ENCODE results near the gene MRPS27. TPM values are rescaled to one million over a fixed set of nuclear protein-coding genes. Genes with fewer than 3 reads are reported as not detected.
A peak's percentile ranks its signal among the peaks of the same experiment; 100 is the strongest.

Gene MRPS27
- total RNA-seq, 4 donors from 2014 or later = 45.9 to 214 (median 68.6) TPM

DNA sequence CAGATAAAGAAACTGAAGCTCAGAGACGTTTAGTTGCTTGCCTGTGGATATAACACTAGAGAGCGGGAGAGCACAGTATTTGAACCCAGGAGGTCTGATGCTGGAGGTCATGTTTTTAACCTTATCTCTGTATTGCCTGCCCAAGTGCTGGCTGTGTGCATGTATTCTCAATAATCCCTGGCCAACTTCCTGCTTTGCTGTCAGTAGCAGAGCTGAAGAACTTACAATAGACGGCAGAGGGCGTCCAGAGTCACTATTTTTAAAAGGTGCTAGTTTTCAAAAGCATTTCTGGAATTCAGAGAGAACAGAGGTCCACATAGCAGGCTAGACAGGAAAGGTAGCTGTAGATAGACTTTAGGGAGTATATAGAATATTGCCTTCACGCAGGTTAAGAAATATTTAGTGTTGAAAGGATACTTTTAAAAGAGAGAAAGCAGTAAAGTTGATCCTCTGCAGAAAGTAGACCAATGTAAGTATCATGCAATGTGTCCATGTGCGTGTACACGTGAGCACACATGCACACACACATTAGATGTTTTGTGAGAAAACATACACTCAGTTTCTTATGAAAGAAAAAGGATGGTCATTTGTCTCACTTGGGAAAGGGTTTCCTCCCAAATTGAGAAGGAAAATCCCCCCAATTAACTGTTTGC is 46.4 kb upstream of the MRPS27 start:
- no peaks in the 10 kb centered on the region for H3K27me3 ChIP-seq
- H3K4me1 ChIP-seq = peaks cover 0 to 6% of the 10 kb centered on the region in 2 donors
- intact Hi-C loops (cut with DNase I; ENCODE audit: low total_unique reads) = loop anchor here (10.0 kb wide), 1 partner anchor 158 kb away; no protein-coding TSS in a partner anchor
- TF ChIP-seq, protein P1, sequence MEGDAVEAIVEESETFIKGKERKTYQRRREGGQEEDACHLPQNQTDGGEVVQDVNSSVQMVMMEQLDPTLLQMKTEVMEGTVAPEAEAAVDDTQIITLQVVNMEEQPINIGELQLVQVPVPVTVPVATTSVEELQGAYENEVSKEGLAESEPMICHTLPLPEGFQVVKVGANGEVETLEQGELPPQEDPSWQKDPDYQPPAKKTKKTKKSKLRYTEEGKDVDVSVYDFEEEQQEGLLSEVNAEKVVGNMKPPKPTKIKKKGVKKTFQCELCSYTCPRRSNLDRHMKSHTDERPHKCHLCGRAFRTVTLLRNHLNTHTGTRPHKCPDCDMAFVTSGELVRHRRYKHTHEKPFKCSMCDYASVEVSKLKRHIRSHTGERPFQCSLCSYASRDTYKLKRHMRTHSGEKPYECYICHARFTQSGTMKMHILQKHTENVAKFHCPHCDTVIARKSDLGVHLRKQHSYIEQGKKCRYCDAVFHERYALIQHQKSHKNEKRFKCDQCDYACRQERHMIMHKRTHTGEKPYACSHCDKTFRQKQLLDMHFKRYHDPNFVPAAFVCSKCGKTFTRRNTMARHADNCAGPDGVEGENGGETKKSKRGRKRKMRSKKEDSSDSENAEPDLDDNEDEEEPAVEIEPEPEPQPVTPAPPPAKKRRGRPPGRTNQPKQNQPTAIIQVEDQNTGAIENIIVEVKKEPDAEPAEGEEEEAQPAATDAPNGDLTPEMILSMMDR (IDR thresholded peaks at IDR 0.05) = peak; percentile 81 to 86 (median 83)
- TF ChIP-seq POLR2A (IDR thresholded peaks at IDR 0.05) = no peak
- H3K9me3 ChIP-seq = no peaks in the 10 kb centered on the region
- H3K27ac ChIP-seq = peak overlapping the region in 1 of 2 donors; percentile 59
- H3K36me3 ChIP-seq = no peaks in the 10 kb centered on the region
- peak; percentile 69 to 81 for DNase-seq
- H3K4me3 ChIP-seq = no peak overlapping the region

DNA sequence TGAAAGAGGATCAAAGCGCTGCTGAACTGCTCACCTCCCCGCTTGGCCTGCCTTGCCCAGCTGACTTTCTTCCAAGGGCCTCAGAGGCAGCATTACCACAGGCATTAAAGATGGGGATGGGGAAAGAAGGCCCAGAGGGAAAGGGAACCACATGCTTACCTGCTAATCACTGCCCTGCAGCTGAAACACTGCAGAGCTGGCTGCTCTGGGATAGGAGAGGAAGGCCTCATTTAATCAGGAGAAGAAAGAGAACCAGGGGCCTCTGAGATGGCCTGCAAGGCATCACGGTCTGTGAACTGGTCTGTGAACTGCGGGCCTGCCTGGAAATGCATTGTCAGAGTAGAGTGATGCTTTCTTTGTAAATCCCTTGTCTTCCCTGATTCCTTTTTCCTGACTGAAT is 44.9 kb upstream of the MRPS27 start:
- no peaks in the 10 kb centered on the region for H3K9me3 ChIP-seq
- H3K4me1 ChIP-seq = peaks cover 0 to 6% of the 10 kb centered on the region in 2 donors
- no peaks in the 10 kb centered on the region for H3K27me3 ChIP-seq
- no peaks in the 10 kb centered on the region for H3K36me3 ChIP-seq
- no peak for TF ChIP-seq POLR2A (IDR thresholded peaks at IDR 0.05)
- TF ChIP-seq, protein P1 (IDR thresholded peaks at IDR 0.05) = no peak
- no peak overlapping the region for H3K27ac ChIP-seq
- no peak overlapping the region for H3K4me3 ChIP-seq
- no peak for DNase-seq
- intact Hi-C loops (cut with DNase I; ENCODE audit: low total_unique reads) = loop anchor here (10.0 kb wide), 1 partner anchor 160 kb away; no protein-coding TSS in a partner anchor

DNA sequence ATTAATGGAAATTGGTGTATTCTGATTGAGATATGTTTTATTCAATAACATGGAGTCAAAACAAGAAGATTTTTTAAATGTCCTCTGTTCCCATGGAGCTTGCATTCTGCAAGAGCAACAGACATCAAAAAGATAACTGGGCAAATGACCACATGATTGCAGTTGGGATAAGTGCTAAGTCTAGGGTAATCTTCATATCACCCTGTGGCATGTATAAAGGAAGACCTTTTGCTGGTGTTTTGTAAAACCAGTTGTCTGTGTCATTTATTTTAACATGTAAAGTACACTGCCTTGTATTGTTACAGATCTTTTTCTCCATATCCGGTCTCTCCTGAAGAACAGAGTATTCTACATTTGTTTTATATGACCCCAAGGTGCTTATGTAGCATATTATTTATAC is 44.1 kb upstream of the MRPS27 start:
- Histone ChIP-seq H3K27me3 (no peaks in the 10 kb centered on the region), H3K4me1 (peaks cover 0 to 6% of the 10 kb centered on the region in 2 donors), H3K36me3 (no peaks in the 10 kb centered on the region), H3K4me3 (no peak overlapping the region), H3K9me3 (no peaks in the 10 kb centered on the region), H3K27ac (no peak overlapping the region)
- no peak for TF ChIP-seq POLR2A (IDR thresholded peaks at IDR 0.05)
- TF ChIP-seq, protein P1 (IDR thresholded peaks at IDR 0.05) = no peak
- intact Hi-C loops (cut with DNase I; ENCODE audit: low total_unique reads) = loop anchor here (10.0 kb wide), 1 partner anchor 161 kb away; no protein-coding TSS in a partner anchor
- DNase-seq = no peak

DNA sequence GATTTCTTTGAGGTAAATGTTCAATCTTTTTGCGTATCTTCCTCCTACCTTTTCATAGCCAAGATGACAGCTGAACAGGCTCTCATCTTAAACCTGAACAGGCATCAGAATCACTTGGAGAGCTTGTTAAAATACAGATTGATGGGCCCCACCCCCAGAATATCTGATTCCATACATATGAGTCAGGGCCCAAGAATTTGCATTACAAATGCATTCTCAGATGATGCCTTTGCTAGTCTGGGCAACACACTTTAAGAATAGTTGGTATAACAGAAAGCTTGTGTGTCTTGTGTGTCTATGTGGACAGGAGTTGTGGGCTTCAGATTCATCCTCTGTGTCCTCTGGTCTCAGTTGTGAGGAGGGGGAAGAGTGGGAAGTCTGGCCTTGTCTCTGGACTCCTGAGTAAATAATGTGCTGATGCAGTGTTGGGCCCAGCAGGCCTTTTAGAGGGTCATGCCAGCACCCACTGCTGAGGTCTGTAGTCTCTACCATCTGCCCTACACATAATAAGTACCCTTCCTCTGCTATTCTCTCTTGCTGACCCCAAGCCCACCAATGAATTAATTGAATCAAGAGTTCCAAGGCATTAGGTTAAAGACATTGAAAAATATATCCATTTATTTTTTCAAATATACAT is 43.2 kb upstream of the MRPS27 start:
- H3K4me3 ChIP-seq = no peak overlapping the region
- H3K27ac ChIP-seq = no peak overlapping the region
- no peaks in the 10 kb centered on the region for H3K36me3 ChIP-seq
- TF ChIP-seq POLR2A (IDR thresholded peaks at IDR 0.05) = no peak
- TF ChIP-seq, protein P1 (IDR thresholded peaks at IDR 0.05) = no peak
- intact Hi-C loops (cut with DNase I; ENCODE audit: low total_unique reads) = loop anchor here (10.0 kb wide), 1 partner anchor 162 kb away; no protein-coding TSS in a partner anchor
- H3K9me3 ChIP-seq = no peaks in the 10 kb centered on the region
- peaks cover 0 to 6% of the 10 kb centered on the region in 2 donors for H3K4me1 ChIP-seq
- H3K27me3 ChIP-seq = no peaks in the 10 kb centered on the region
- no peak for DNase-seq

DNA sequence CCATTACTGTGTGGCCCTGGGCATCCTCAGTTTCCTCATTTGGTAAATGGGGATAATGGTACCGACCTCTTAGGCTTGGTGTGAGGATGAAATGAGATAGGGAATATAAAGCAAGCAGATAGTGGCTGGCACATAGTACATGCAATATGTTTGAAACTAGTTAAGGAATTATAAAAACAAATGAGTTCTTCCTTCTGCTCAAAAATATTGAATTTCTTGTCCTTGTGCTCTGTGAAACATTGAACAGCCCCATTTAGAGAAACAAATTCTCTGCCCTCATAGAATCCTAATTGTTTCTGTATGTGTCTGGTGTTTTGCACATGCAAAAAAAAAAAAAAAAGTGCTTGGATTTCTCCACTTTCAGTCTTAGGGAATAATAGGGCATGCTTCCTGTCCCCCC is 39.8 kb upstream of the MRPS27 start:
- Histone ChIP-seq H3K27me3 (no peaks in the 10 kb centered on the region), H3K27ac (no peak overlapping the region), H3K4me1 (no peaks in the 10 kb centered on the region), H3K4me3 (no peak overlapping the region), H3K36me3 (no peaks in the 10 kb centered on the region), H3K9me3 (no peaks in the 10 kb centered on the region)
- TF ChIP-seq, protein P1 (IDR thresholded peaks at IDR 0.05) = no peak
- no peak for TF ChIP-seq POLR2A (IDR thresholded peaks at IDR 0.05)
- intact Hi-C loops (cut with DNase I; ENCODE audit: low total_unique reads) = loop anchor here (10.0 kb wide), 1 partner anchor 165 kb away; no protein-coding TSS in a partner anchor
- DNase-seq = no peak
